Subcutaneous abdominal adipose tissue (tissue), 5 donors: ENCODE measurements around the gene HMGCS1.

Experiments used
- H3K27ac ChIP-seq: one replicate; pipeline ENCODE4 v1.7.0; 2013; ENCODE audit warnings: low read depth, mild to moderate bottlenecking, inconsistent platforms, low read length, moderate library complexity
- H3K27me3 ChIP-seq, 5 donors: one replicate each; pipeline ENCODE4 v1.7.0; 2013; ENCODE audit warnings: low read length in 5 of 5, inconsistent platforms in 1 of 5; ENCODE audit not compliant: control insufficient read depth in 5 of 5, insufficient read depth in 4 of 5
- H3K36me3 ChIP-seq, 5 donors: one replicate each; pipeline ENCODE4 v1.7.0; 2013; ENCODE audit warnings: low read length in 5 of 5; ENCODE audit not compliant: control insufficient read depth in 5 of 5, insufficient read depth in 5 of 5
- H3K4me1 ChIP-seq, 5 donors: one replicate each; pipeline ENCODE4 v1.7.0; 2013; ENCODE audit warnings: low read length in 5 of 5, mild to moderate bottlenecking in 3 of 5, moderate library complexity in 1 of 5; ENCODE audit not compliant: control insufficient read depth in 5 of 5, insufficient read depth in 5 of 5
- H3K4me3 ChIP-seq, 5 donors: one replicate each; pipeline ENCODE4 v1.7.0; 2013; ENCODE audit warnings: low read length in 5 of 5, low read depth in 1 of 5
- H3K9ac ChIP-seq, 5 donors: one replicate each; pipeline ENCODE4 v1.7.0; 2013; ENCODE audit warnings: low read length in 5 of 5, mild to moderate bottlenecking in 4 of 5, moderate library complexity in 3 of 5
- H3K9me3 ChIP-seq, 5 donors: one replicate each; pipeline ENCODE4 v1.7.0; 2013; ENCODE audit warnings: low read length in 5 of 5; ENCODE audit not compliant: control insufficient read depth in 5 of 5
- donor health status: healthy.
- donor health status: healthy.
- donor health status: healthy.
- donor health status: healthy.
- donor health status: healthy.

Gene HMGCS1

DNA sequence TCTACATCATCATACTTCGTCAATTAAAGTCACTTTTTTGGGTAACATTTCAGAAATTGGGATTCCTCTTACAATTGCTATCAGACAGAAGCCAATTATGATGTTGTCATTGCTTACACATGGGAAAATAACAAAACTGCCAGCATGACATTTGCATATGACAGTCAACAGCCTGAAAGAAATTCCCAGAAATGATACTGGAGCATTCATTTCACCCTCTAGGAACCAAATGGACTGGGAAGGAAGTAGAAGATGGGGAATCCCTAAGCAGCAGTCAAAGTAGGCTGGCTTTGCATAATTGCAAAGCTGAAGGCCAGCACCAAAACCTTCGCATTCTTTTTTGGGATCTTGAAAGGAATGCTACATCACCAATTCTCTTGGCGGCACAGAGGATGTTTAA, 10.7 kb downstream of the HMGCS1 start:
- H3K9me3 ChIP-seq, result no peaks in the 10 kb centered on the region
- peaks cover 5 to 15% (median 9%) of the 10 kb centered on the region in 5 donors for H3K36me3 ChIP-seq
- no peaks in the 10 kb centered on the region for H3K27me3 ChIP-seq
- peak overlapping the region; percentile 82 for H3K27ac ChIP-seq
- peaks cover 0 to 38% (median 22%) of the 10 kb centered on the region in 5 donors for H3K4me1 ChIP-seq
- no peak overlapping the region for H3K4me3 ChIP-seq
- peak overlapping the region in 1 of 5 donors; percentile 3 for H3K9ac ChIP-seq

DNA sequence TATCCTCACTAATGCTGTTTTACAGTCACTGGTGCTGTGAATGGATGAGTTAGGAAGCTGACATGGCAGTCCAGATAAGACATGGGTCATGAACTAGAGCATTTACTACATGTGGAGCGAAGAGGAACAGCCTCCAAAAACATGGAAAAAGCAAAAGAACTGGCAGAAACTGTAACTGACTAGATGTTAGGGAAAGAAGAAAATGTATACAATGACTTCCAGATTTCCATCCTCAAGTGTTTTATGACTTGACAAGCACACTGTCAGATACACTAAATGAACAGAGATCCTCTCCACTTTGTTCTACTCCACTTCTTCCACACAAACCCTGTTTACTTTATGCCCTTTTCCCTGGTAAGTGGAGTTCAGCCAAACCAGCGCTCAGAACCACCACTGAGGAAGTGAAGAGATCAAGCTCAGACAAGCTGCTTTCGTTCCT, 11.5 kb downstream of the HMGCS1 start:
- peaks cover 11 to 23% (median 17%) of the 10 kb centered on the region in 5 donors for H3K36me3 ChIP-seq
- H3K9ac ChIP-seq, result peak overlapping the region in 1 of 5 donors; percentile 6
- peaks cover 0 to 37% (median 22%) of the 10 kb centered on the region in 5 donors for H3K4me1 ChIP-seq
- no peak overlapping the region for H3K4me3 ChIP-seq
- H3K9me3 ChIP-seq, result no peaks in the 10 kb centered on the region
- peak overlapping the region; percentile 82 for H3K27ac ChIP-seq
- no peaks in the 10 kb centered on the region for H3K27me3 ChIP-seq

DNA sequence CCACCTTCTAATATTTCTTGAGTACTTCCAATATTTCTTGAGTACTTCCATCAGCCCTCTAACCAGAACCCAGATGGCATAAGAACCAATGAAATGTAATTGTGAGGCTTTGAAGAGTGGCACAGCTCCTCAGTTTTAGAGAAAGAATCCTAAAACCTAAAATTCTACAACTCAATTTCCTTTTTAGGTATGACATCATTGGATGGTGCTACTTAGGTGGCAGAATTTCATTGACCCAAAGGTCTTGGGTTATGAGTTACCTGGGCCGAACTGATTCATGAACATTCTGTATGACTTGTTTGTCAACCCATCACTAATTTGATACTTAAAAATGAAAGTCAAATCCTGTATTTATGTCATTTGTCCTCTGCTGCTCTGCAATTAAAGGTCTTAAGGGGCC, 13.1 kb downstream of the HMGCS1 start:
- peak overlapping the region; percentile 82 for H3K27ac ChIP-seq
- no peak overlapping the region for H3K9ac ChIP-seq
- H3K27me3 ChIP-seq, result no peaks in the 10 kb centered on the region
- no peak overlapping the region for H3K4me3 ChIP-seq
- no peaks in the 10 kb centered on the region for H3K9me3 ChIP-seq
- H3K4me1 ChIP-seq, result peaks cover 0 to 33% (median 20%) of the 10 kb centered on the region in 5 donors
- peaks cover 19 to 30% (median 29%) of the 10 kb centered on the region in 5 donors for H3K36me3 ChIP-seq

DNA sequence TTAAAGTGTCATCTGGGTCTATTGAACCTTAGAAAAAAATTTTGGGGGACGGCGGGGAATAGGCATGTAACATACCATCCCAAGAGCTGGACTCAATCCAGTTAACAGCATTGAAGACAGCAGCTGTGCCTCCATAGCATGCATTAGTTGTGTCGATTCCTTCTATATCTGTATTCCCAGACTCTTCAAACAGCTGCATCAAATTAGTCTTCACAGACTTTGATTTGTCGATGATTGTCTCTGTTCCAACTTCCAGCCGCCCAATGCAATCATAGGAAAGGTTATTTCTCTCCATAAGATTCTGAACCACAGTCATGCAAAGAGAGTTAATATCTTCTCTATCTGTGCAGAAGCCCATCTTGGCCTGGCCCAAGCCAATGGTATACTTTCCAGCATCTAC, 14.8 kb downstream of the HMGCS1 start:
- Histone ChIP-seq H3K9me3 (no peaks in the 10 kb centered on the region), H3K4me3 (no peak overlapping the region), H3K36me3 (peaks cover 30 to 43% (median 40%) of the 10 kb centered on the region in 5 donors), H3K9ac (no peak overlapping the region), H3K4me1 (peaks cover 0 to 31% (median 20%) of the 10 kb centered on the region in 5 donors), H3K27me3 (no peaks in the 10 kb centered on the region), H3K27ac (no peak overlapping the region)

DNA sequence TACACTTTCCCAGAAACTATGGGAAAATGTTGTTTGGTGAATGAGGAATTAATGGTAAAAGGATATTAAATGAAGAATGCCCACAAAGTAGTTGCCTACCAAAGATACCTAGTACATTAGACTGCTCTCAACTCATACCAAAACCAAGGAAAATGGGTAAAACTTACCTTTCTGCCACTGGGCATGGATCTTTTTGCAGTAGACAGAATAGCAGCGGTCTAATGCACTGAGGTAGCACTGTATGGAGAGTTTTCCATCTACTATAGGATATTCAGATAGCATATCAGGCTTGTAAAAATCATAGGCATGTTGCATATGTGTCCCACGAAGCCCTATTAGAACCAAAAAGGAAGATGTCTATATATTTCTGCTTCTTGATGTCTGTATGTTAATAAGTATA, 16.4 kb downstream of the HMGCS1 start:
- H3K4me1 ChIP-seq, result peaks cover 0 to 18% (median 11%) of the 10 kb centered on the region in 5 donors
- peaks cover 38 to 57% (median 52%) of the 10 kb centered on the region in 5 donors for H3K36me3 ChIP-seq
- no peaks in the 10 kb centered on the region for H3K27me3 ChIP-seq
- H3K9me3 ChIP-seq, result no peaks in the 10 kb centered on the region
- no peak overlapping the region for H3K4me3 ChIP-seq
- no peak overlapping the region for H3K9ac ChIP-seq
- no peak overlapping the region for H3K27ac ChIP-seq

DNA sequence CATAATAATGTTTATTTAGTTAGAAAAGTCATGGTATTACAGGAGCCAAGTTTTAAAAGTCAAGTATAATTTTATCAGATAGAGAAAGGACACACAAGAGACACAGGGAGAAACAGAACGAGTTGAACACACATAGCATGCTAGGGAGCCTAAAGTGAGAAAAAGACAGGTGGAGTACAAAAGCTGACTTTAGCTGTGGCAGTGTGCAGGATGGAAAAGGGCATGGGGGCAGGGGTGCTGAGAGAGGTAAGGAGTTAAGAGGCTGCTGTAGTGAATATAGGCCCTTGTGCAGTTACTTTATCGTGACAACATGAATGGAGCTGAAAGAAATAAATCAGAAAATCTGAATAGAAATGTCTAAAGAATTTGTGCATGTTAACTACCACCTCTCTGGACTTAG, 18.0 kb downstream of the HMGCS1 start:
- Histone ChIP-seq H3K9me3 (no peaks in the 10 kb centered on the region), H3K27ac (no peak overlapping the region), H3K4me3 (no peak overlapping the region), H3K36me3 (peaks cover 43 to 63% (median 58%) of the 10 kb centered on the region in 5 donors), H3K27me3 (no peaks in the 10 kb centered on the region), H3K4me1 (peaks cover 0 to 25% (median 3%) of the 10 kb centered on the region in 5 donors), H3K9ac (no peak overlapping the region)

DNA sequence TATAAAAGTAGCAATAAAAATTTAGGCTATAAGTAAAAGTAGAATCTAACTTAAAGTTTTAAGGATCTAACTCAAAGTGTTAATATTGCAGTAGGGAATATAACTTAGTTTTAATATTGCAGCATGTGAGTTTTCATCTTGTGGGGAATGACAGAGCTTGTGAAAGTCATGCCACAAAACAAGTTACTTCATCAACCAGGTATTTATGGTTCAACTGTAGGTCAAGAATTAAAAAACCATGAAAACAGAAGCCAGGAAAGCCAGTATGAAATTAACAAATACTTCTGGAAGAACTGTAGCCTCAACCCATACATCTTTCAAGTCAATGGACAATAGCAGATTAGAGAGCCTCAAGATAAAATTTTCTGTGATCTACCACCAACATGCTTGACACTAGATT, 19.0 kb downstream of the HMGCS1 start:
- Histone ChIP-seq H3K9ac (no peak overlapping the region), H3K36me3 (peaks cover 43 to 64% (median 58%) of the 10 kb centered on the region in 5 donors), H3K27ac (no peak overlapping the region), H3K27me3 (no peaks in the 10 kb centered on the region), H3K4me1 (peaks cover 0 to 28% (median 3%) of the 10 kb centered on the region in 5 donors), H3K9me3 (no peaks in the 10 kb centered on the region), H3K4me3 (no peak overlapping the region)

DNA sequence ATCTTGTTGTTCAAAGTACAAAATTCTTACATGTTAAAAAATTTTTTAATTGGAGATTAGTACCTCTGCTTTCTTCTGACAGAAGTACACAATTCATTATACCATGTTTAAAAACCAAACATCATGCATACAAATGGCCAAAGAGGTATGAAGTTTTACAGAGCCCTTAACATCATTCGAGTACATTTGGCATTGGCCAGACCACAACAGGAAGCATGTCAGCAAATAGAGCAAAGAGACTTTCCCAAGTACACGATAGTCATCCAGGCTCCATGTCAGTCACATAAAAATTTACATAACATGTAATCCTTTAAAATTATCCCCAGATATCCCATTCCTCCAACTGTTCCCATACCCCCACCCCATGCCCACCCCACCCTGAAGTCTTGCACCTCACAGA, 22.5 kb downstream of the HMGCS1 start:
- H3K4me1 ChIP-seq, result peaks cover 0 to 20% (median 4%) of the 10 kb centered on the region in 5 donors
- no peaks in the 10 kb centered on the region for H3K27me3 ChIP-seq
- H3K9ac ChIP-seq, result no peak overlapping the region
- H3K36me3 ChIP-seq, result peaks cover 24 to 56% (median 53%) of the 10 kb centered on the region in 5 donors
- peak overlapping the region; percentile 9 for H3K27ac ChIP-seq
- no peaks in the 10 kb centered on the region for H3K9me3 ChIP-seq
- H3K4me3 ChIP-seq, result no peak overlapping the region

DNA sequence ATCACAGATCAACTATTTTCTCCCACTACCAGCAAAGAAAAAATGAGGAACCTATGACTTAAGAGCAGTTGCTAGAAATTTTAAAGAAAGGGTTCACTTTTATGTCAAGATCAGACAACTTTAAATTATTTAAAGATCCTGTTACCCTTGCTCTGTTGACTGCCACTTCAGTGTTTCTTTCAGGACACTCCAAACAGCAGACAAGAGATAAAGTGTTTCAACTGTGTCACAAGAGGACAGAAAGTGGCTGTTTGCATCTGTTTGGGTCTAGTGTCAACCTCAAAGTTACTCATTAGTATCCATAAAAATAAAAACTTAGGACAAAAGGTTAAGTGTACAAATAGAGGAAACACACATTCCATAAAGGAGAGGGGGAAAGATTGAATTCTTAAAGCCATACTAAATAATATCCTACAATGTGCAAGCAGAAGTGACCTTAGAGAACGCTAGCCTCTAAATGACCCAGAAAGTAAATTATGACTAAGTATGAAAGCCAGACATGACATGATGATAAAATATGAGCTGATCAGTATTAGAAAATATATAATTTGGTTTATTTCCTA, 24.9 kb downstream of the HMGCS1 start:
- peaks cover 13 to 37% (median 34%) of the 10 kb centered on the region in 5 donors for H3K36me3 ChIP-seq
- H3K9me3 ChIP-seq, result no peaks in the 10 kb centered on the region
- no peak overlapping the region for H3K27ac ChIP-seq
- no peaks in the 10 kb centered on the region for H3K27me3 ChIP-seq
- no peak overlapping the region for H3K4me3 ChIP-seq
- H3K4me1 ChIP-seq, result peaks cover 0 to 14% (median 4%) of the 10 kb centered on the region in 5 donors
- no peak overlapping the region for H3K9ac ChIP-seq

DNA sequence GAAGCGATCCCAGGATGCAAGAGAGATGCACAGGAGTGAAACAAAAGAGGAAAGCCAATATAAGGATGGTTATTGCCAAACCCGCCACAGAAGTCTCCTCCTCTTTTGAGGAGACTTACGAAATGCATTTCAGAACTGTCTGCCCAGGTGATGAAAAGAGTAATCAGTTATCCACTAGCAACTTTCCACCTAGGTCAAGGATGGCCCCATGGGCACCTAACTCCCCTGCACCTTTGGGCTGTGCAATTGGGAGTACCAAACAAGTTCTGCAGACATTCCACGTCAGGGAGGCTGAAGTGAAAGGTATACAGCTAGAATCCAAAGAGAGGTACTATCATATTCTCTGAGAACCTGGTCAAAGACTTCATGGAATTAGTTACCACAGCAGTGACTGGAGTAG, 25.7 kb downstream of the HMGCS1 start:
- Histone ChIP-seq H3K9me3 (no peaks in the 10 kb centered on the region), H3K27ac (no peak overlapping the region), H3K4me1 (peaks cover 0 to 14% (median 4%) of the 10 kb centered on the region in 5 donors), H3K4me3 (no peak overlapping the region), H3K27me3 (no peaks in the 10 kb centered on the region), H3K36me3 (peaks cover 9 to 31% (median 28%) of the 10 kb centered on the region in 5 donors), H3K9ac (no peak overlapping the region)
